Right cardiac atrium (tissue), 5 donors: ENCODE measurements around the gene PTPN4. TPM values are rescaled to one million over a fixed set of nuclear protein-coding genes. Genes with fewer than 3 reads are reported as not detected.
"Not testable (repeated sequence)": the region's sequence is repeated elsewhere in the genome, so short reads cannot be mapped to it uniquely, and the experiment has no call there.

Source experiments
- ATAC-seq, 2 donors: fragments of 200-7000 bp; cut with Tn5 transposase; one replicate each; pipeline versions ENCODE4 v1.8.0 to v1.9.1; 2020; ENCODE audit warnings: moderate library complexity in 2 of 2, mild to moderate bottlenecking in 1 of 2
- DNase-seq, 3 donors: peaks; one replicate each; pipeline ENCODE4 v3.0.0-alpha.2; 2020
- H3K27ac ChIP-seq: one replicate; pipeline ENCODE4 v1.5.1; 2013; ENCODE audit warnings: mild to moderate bottlenecking, low read length, control low read depth, moderate library complexity
- H3K27me3 ChIP-seq: one replicate; pipeline ENCODE4 v1.6.1; 2013; ENCODE audit not compliant: control insufficient read depth, insufficient read depth
- H3K4me1 ChIP-seq: one replicate; pipeline ENCODE4 v1.6.1; 2013; ENCODE audit warnings: low read length; ENCODE audit not compliant: control insufficient read depth, insufficient read depth
- H3K4me3 ChIP-seq: one replicate; pipeline ENCODE4 v1.5.1; 2013; ENCODE audit warnings: low read length, control low read depth
- H3K9me3 ChIP-seq: one replicate; pipeline ENCODE4 v1.6.1; 2013; ENCODE audit warnings: low read length; ENCODE audit not compliant: control insufficient read depth
- WGBS: extraction: QIAGEN DNeasy Blood & Tissue Kit; methylation state at CpG from one replicate; pipeline ENCODE4 v1.1.7; 2013; 5-methylcytosine and 5-hydroxymethylcytosine counted together
- intact Hi-C, 4 donors: fragments of 100-400 bp; cut with DNase I; formaldehyde crosslinking; loops; one replicate each; pipeline versions ENCODE4 v1.11.0 to v1.14.0; 2022 to 2023
- polyA plus RNA-seq: library from polyadenylated mRNA; stranded (reverse); fragments of 200-250 nt; gene quantifications from one replicate; pipeline ENCODE4 v1.2.3, GENCODE V29; 2013
- total RNA-seq, 4 donors: library from RNA; stranded (reverse); fragmentation: NEBNext Ultra II Directional; extraction: Animal tissue kit (Norgen Biotek cat#: 25700); gene quantifications; one replicate each; pipeline ENCODE4 v1.2.1, GENCODE V29; 2021
- donor health status: healthy with polysubstance abuse.
- donor health status: DM: no; HTN: yes; CAD: no.
- donor health status: DM: no; HTN: no; CAD: no.
- donor health status: DM: no; HTN: yes; CAD: no; lungs with severe emphysema.
- donor health status: DM: yes; HTN: yes; CAD: no.

Gene PTPN4
- total and polyA plus RNA-seq, 5 donors = 6.5 to 42.6 (median 35.0) TPM

DNA sequence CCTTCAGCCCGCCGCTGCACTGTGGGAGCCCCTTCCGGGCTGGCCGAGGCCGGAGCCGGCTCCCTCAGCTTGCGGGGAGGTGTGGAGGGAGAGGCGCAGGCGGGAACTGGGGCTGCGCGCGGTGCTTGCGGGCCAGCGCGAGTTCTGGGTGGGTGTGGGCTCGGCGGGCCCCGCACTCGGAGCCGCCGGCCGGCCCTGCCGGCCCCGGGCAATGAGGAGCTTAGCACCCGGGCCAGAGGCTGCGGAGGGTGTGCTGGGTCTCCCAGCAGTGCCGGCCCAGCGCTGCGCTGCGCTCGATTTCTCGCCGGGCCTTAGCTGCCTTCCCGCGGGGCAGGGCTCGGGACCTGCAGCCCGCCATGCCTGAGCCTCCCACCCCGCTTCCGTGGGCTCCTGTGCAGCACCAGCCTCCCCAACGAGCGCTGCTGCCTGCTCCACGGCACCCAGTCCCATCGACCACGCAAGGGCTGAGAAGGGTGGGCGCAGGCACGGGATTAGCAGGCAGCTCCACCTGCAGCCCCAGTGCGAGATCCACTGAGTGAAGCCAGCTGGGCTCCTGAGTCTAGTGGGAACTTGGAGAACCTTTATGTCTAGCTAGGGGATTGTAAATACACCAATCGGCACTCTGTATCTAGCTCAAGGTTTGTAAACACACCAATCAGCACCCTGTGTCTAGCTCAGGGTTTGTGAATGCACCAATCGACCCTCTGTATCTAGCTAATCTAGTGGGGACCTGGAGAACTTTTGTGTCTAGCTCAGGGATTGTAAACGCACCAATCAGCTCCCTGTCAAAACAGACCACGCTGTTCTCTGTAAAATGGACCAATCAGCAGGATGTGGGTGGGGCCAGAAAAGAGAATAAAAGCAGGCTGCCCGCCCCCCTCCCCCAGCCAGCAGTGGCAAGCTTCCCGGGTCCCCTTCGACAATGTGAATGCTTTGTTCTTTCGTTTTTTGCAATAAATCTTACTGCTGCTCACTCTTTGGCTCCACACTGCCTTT is 237.5 kb downstream of the PTPN4 start:
- intact Hi-C loops, H3K27me3 ChIP-seq, DNase-seq, H3K27ac ChIP-seq, H3K9me3 ChIP-seq, H3K4me3 ChIP-seq, ATAC-seq, H3K4me1 ChIP-seq: not testable (repeated sequence)
- WGBS = 92% methylated on average over 55 of the region's 55 CpGs

DNA sequence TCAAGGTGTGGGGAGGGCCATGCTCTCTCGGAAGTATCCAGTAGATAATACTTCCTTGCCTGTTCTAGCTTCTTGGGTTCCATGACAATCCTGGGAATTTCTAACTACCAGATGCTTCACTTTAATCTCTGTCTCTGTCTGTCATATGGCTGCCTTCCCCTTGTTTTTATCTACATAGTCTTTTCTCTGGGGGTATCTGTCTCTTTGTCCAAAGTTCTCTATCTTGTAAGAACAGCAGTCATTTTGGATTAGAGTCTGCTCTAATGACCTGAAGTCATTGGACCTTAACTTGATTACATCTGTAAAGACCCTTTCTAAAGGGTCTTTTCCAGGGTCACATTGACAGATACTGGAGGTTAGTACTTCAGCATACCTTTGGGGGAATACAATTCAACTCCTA is 241.7 kb downstream of the PTPN4 start:
- Histone ChIP-seq H3K27me3 (no peaks in the 10 kb centered on the region), H3K4me1 (no peaks in the 10 kb centered on the region), H3K9me3 (no peaks in the 10 kb centered on the region), H3K27ac (no peak overlapping the region), H3K4me3 (no peak overlapping the region)
- DNase-seq (no peak), ATAC-seq (no peak)
- WGBS = 51% methylated on average over 1 of the region's 1 CpG
- intact Hi-C loops = no loop called here

DNA sequence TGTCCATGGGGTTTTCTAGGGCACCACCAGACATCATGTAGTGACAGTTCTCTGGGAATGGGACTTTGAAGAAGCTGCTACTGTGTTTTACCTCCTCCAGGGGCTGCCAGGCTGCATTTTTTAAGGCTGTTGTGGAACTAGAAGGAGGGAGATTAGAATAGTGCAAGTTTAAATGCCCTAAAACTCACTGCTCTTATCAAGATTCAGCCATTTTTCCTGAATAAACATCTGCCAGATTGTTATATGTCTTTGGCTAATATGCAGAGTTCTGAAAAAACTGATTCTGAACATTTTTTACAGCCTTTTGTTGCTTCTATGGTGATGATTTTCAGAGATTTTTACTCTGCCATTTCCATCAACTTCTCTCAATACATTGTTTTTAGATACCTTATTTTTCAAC is 244.5 kb downstream of the PTPN4 start:
- H3K27me3 ChIP-seq = no peaks in the 10 kb centered on the region
- ATAC-seq = no peak
- no peak for DNase-seq
- H3K4me3 ChIP-seq = no peak overlapping the region
- intact Hi-C loops = no loop called here
- H3K27ac ChIP-seq = no peak overlapping the region
- no peaks in the 10 kb centered on the region for H3K9me3 ChIP-seq
- H3K4me1 ChIP-seq = no peaks in the 10 kb centered on the region

DNA sequence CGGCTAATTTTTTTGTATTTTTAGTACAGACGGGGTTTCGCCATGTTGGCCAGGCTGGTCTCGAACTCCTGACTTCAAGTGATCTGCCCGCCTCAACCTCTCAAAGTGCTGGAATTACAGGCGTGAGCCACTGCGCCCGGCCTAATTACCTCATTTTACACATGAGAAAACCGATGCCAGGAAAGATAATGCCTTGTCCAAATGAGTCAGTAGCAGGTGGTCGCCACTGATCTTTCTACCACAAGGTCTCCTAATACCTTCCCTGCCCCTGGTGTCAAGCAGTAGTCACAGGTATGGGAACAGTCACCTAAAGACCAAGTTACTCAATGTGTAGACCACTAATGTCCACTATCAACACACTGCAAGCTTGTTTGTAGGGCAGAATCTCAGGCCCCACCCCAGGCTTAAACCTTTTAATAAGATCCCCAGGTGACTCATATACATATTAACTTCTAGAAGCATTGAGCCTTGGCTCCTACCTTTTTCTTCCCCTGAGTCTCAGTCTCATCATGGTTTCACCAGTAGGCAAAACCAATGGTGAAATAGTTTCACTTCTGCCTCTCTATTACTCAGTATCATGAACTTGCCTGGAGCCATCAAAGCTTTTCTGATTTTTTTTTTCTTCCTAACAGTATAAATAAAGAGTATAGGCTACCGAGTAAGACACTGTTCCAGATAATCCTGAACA is 246.3 kb downstream of the PTPN4 start:
- intact Hi-C loops = no loop called here
- H3K4me3 ChIP-seq = no peak overlapping the region
- H3K4me1 ChIP-seq = no peaks in the 10 kb centered on the region
- DNase-seq = no peak
- no peaks in the 10 kb centered on the region for H3K27me3 ChIP-seq
- no peak for ATAC-seq
- no peak overlapping the region for H3K27ac ChIP-seq
- H3K9me3 ChIP-seq = no peaks in the 10 kb centered on the region
- 92% methylated on average over 11 of the region's 11 CpGs for WGBS

DNA sequence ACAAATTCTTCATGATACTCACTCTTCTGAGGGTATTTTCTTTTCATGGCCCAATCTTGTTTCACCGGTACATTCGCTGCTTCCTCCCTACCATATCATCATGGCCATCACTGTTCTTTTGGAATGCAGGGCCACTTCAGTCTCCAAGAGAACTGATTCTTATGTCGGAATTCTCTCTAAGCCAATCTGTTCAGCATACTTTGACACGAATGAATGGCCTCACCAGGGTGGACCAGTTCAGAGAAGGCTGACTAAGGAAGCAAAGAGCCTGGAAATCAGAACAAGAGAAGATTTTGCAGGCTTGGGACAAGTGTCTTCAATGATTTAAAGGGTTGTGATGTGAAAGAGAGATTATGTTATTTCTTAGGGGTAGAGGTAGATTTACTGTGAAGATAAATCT is 248.1 kb downstream of the PTPN4 start:
- intact Hi-C loops = no loop called here
- DNase-seq (no peak), ATAC-seq (no peak)
- Histone ChIP-seq H3K9me3 (no peaks in the 10 kb centered on the region), H3K27ac (no peak overlapping the region), H3K4me1 (no peaks in the 10 kb centered on the region), H3K27me3 (no peaks in the 10 kb centered on the region), H3K4me3 (no peak overlapping the region)
- WGBS = 93% methylated on average over 4 of the region's 4 CpGs

DNA sequence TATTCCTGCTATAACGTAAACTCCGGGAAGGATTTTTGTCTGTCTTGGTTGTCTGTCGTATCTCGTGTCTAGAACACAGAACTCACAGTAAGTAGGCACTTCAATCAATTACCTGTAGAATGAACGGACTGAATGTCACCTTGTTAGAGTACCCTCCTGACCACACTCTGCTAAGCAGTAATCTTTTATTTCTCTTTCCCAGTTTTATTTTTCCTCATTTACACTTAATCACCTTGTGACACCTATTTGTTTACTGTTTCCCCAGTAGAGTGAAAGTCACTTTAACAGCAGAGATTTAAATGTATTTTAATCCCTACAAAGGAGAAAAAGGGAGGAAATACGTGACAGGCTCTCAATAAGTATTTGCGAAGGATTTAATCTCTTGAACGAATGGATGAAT is 252.6 kb downstream of the PTPN4 start:
- Histone ChIP-seq H3K4me1 (no peaks in the 10 kb centered on the region), H3K27me3 (no peaks in the 10 kb centered on the region), H3K4me3 (peak overlapping the region; percentile 93), H3K9me3 (no peaks in the 10 kb centered on the region), H3K27ac (no peak overlapping the region)
- DNase-seq (no peak), ATAC-seq (no peak)
- intact Hi-C loops = no loop called here
- 31% methylated on average over 8 of the region's 8 CpGs for WGBS

DNA sequence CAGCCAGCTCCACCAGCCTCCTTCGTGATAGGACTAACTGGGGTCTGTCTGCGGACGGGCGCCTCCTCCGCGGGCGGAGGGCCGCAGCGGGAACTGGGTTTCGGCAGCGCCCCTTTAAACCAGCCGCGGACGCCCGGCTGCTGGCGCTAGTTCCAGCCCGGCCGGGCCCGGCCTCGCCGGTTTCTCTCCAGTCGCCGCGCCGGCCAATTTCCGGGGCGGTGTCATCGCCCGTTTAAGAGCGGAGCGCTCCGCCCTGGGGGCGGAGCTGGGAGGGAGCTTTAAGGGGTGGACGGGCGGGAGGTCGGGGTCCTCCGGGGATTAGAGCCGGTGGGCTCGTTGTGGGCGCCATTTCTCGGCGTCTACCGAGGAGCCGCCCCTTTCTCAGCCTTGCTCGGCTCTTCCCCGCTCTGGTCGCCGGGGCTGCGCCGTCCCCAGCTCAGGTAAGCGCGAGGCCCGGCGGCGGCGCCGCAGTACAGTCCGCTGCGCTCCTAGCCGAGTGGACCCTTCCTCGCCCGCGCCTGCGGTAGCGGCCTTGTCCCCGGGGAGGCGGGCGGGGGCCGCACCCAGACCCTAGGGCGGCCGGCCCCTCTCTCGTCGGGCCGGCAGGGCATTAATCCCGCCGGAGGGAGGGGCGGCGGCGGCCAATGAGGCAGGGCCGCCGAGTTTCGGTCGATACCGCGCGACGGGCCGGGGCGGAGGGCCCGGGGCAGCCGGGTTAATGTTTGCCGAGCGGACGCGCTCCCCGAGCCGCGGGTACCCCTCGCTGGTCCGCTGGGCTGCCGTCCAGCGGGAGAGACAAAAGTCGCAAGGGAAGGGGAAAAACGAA is 253.3 kb downstream of the PTPN4 start, which contains the start of gene EPB41L5:
Gene EPB41L5, plus strand, starts transcription at position 307 of the 826 bp plus-strand sequence. CDS start 6,008 bp downstream, outside the sequence.
- H3K27me3 ChIP-seq = no peaks in the 10 kb centered on the region
- ATAC-seq (peak; percentile 99), DNase-seq (peak; percentile 96 to 98 (median 97))
- no peaks in the 10 kb centered on the region for H3K9me3 ChIP-seq
- intact Hi-C loops = no loop called here
- no peaks in the 10 kb centered on the region for H3K4me1 ChIP-seq
- WGBS = under 1% methylated on average over 104 of the region's 104 CpGs
- H3K4me3 ChIP-seq = peak within 1 kb of the TSS; percentile 93
- peak within 1 kb of the TSS; percentile 83 for H3K27ac ChIP-seq

DNA sequence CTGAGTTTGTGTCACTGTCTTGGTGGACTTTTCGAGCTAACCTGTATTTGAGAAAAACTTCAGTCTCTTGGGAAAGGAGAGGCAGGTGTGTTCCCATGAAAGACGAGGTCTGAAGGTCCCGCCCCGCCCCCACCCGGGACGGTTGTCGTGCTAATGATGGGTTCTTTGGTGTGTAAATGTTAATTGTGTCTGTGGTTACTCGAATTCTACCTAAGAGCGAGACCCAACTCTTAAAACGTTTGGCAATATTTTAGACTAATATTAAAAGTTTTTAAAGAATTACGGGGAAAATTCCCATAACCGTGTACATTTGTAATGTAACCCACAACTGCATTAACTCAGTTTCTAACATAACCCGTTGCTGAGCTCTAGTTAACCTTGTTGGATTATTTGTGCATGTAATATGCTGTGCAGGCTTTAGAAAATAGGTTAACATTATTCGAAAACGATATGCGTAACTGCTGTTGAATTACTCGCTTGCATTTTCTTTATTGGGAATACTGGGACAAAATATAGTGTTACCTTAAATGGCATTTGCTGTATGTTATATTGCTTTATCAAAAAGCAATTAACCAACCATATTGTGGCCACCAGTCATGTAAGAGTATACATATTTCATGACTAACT is 254.0 kb downstream of the PTPN4 start:
- Histone ChIP-seq H3K4me3 (peak overlapping the region; percentile 93), H3K27ac (peak overlapping the region; percentile 83), H3K9me3 (no peaks in the 10 kb centered on the region), H3K4me1 (no peaks in the 10 kb centered on the region), H3K27me3 (no peaks in the 10 kb centered on the region)
- no peak for ATAC-seq
- intact Hi-C loops = no loop called here
- WGBS = 25% methylated on average over 17 of the region's 17 CpGs
- DNase-seq = peak in 1 of 3 donors; percentile 71

DNA sequence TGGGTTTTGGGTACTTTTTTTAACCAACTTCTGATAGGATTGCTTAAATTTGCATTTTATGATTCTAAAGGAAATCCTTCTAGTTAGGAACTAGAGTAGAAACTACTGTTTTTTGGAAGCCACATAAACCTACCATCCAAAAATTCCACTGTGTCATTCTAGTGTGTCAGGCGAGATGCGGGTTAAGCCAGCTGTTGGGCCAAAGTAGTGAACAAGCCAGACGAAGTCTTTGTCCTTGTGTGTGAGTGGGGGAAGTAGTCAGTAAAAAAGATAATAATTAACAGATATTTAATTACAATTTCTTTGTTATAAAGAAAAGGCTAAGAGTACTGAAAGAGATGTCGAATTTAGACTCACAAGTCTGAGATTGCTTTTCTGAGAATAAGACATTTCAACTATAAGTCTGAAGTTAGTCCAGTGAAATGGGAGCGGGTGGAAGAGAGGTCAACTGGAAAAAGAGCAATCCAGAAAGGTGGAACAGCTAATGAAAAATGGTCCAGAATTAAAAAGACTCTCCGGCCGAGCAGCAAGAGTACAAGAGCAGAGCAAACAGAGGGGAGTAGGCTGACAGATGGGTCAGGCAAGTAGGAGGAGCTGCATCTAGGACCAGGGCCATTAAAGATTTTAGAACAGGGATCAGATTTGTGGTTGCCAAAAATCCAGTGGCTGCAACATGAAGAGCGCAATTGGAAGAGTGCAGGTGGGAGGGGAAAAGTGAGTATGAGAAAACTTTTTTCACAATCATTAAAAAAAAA is 254.7 kb downstream of the PTPN4 start:
- DNase-seq (no peak), ATAC-seq (no peak)
- intact Hi-C loops = no loop called here
- Histone ChIP-seq H3K27ac (no peak overlapping the region), H3K4me3 (peak overlapping the region; percentile 93), H3K27me3 (no peaks in the 10 kb centered on the region), H3K4me1 (no peaks in the 10 kb centered on the region), H3K9me3 (no peaks in the 10 kb centered on the region)
- WGBS = 70% methylated on average over 8 of the region's 8 CpGs

DNA sequence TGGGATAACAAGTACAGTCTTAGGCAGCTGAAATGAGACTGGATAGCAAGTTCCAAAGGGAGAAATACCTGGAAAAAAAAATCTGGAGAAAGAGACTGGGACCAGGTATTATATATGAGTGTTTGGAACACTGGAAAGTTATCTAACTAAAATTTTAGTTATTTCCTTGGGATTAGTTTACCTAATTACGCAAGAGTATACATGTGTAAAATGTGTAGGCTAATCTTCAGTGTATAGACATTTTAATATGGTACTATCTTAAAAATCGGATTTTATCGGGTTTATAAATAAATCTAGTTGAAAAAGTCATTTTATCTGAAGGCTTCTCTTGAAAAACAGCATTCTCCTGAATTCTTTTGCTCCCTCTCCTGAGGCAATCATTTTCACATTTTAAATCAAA is 257.1 kb downstream of the PTPN4 start:
- 91% methylated on average over 3 of the region's 3 CpGs for WGBS
- Histone ChIP-seq H3K27me3 (no peaks in the 10 kb centered on the region), H3K4me1 (no peaks in the 10 kb centered on the region), H3K4me3 (no peak overlapping the region), H3K9me3 (no peaks in the 10 kb centered on the region), H3K27ac (no peak overlapping the region)
- ATAC-seq (no peak), DNase-seq (no peak)
- intact Hi-C loops = no loop called here
